SK-N-DZ (cell line): ENCODE results near the gene ZNF385A.

Experiments
- DNase-seq: peaks from one replicate; pipeline ENCODE4 v3.0.0-alpha.2; 2015; ENCODE audit warnings: low spot score

ZNF385A gene

DNA sequence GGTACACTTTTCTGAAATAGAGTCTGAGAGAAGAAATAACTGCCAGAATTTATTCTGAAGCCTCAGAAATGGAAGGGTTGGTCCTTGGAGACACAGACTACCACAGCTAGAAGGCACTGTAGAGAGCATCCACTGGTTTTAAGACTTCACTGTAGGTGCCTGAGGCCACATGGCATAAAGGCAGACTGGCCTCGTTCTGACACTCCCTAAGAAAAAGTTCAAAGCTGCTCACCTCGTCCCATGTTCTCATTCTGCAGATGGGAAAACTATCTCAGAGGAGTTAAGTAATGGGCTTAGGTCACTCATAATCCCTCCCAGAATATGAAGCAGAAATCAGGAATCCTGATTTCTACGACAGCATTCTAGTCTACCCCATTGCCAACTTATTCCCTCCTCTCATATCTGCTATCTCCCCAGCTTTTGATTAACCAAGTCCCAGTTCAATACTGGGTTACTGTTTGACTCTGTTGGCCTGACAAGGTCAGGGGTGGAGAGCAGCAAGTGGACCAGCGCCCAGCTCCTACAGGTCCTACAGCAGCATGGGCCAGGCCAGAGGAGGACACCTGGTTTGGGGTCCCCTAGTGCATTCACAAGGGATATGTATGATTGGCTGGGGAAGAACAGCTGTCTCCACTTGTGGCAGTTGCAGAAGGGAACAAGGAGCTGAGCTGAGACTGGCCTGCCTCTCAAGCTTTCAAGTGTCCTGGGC, 30.8 kb upstream of the ZNF385A start:
- no peak for DNase-seq

DNA sequence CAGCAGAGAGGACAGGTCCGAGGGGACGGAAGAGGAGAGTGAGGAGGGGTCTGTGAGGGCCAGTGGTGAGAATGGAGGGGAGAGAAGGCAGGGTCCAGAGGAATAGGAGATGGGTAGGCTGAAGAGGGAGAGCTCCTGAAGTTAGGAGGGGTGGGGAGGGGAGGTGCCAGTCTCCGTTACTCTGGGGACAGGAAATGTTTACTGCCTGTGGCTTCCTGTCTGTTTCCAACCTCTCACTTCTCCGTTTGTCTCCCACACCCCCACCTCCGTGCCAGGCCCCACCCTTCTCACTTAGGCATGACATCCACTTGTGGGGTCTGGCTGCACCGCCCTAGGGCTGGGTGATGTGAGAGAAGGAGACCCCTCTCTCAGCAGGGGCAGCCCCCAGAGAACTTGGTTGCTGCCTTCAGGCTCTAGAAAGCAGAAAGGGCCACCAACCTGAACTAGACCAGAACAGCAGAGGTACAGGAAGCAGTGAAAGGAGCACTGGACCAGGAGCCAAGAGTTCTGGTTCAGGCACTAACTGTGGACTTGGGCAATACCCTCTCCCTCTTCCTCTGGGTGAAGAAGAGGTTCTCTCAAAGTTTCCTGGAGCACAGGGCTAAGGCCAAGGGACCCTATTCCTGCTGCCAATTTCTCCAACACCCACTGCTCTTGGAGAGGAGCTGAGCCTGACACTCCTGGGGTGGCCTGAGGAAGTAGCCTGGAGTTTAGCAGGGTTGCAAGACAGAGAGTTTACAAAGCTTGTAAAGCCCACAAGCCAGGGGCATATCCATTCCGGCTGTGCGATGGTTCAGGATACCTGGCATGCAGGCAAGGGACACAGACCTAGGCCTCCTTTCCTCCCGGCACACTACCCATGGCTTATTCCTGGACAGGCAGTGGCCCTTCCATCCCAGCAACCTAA, 29.0 kb upstream of the ZNF385A start:
- DNase-seq = no peak

DNA sequence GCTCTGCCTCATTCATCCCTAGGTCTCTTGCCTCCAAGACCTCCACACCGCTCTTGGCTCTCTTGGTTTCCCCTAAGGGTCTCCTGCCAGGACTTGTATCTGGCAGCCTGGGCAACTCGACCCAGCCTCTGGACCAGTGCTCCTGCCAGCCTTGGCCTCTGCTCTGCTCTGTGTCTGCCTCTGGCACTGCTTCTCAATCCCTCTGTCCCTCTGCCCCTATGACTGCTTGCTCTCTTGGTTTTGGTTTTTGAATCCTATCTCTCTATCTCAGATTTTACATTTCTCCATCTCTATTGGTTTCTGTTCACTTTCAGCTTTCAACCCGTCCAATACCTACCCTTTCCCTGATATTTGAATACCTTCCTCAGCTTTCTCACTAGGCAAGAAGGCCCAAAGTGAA, 28.3 kb upstream of the ZNF385A start:
- no peak for DNase-seq

DNA sequence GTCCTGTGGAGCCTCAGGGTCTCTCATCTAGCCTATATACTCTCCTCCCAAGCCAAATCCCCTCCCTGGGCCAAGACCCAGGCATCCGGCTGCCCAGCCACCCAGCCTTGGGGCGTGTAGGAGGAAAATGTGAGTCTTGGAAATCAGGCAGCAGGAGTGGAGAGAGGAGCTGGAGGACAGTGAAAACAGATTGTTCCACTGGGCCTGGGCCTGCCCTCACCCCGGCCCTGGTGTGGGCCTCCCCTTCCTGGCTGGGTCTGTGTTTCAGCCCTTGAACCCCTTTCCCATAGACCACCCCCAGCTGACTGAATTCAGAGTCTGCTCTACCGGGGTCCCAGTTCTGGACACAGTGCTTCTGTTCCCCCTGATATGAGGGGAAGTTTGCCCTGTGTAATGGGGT, 27.8 kb upstream of the ZNF385A start:
- DNase-seq = no peak

DNA sequence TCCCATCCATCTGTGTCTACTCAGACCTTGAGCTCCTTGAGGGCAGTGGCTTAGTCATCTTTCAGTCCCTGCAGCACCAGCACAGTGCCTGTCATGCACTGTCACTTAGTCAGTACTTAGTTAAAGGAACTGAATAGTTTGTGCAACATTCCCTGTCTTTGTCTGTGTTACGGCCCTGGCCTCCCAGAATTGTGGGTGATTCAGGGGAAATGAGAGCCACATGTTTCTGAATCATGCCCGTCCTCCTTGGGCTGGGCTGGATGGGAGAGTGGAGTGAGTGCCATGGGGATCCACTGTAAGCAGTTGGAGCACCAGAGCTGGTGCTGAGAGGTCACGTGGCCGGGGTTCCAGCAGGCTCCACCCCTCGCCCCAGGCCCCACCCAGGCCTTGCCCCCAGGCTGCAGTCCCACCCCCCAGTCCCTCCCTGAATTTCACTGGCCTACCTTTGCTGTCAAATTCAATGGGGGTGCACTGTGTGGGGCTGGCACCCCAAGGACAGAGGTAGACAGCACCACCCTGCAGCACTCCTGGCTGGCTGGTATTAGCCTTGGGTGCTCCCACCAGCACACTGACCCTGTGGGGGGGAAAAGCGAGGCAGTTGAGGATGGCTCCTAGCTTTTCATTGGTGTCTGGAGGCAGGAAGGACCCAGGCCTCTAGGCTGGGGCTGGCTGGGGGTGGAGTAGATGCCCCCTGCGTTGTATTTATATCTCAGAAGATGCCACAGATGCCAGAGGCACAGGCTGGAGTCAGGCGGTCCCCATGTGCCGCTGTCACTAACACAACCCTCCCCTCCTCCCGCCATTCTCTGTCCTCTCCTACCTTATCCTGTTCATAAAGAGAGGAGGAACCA, 27.1 kb upstream of the ZNF385A start:
- no peak for DNase-seq

DNA sequence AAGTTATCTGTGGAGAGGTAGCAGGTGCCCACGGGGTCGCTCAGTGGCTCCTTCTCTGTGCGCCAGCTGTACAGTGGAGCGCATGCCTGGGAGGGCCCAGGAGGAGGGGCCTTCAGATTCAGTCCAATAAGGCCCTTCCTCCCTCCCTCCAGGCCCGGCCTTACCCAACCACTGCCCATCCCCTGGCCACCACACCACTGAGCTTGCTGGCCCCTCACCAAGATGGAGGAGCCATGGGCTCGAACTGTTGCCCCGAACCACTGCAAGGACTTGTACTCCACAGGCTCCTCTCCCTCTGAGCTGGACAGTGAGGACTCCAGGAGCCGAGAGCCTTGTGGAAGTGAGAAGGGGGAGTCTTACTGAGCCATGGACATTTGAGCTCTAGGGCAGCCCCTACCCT, 24.7 kb upstream of the ZNF385A start:
- DNase-seq = no peak

DNA sequence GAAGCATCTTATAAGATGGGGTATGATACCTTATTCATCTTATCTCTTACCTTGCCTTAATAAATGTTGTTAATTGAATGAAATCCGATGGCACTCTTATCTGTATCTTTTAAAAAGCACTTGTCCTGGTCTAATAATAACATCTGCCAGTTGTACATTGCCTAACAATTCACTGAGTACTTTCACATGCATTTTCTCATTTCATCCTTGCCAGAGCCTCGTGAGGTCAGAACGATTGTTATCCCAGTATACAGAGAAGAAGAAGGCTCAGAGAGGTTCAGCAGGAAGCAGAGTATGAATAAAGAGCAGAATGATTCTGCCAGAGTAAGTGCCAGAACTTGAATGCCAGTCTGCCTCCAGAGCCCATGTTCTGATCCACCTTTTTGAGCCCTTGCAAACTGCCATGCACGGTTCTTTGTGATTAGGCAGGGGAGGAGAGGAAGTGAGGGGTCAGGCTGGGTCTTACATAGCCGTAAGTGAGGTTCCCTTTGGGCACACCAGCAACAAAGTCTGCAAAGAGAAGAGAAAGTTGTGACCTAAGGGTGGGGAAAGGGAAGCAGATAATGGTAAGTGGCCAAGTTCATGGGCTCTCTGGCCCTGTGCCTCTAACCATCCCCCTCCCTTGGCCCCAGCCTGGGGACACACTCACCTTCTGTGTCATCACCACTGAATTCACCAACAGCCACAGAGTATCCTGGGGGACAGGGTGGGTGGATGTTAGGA, 22.8 kb upstream of the ZNF385A start:
- no peak for DNase-seq

DNA sequence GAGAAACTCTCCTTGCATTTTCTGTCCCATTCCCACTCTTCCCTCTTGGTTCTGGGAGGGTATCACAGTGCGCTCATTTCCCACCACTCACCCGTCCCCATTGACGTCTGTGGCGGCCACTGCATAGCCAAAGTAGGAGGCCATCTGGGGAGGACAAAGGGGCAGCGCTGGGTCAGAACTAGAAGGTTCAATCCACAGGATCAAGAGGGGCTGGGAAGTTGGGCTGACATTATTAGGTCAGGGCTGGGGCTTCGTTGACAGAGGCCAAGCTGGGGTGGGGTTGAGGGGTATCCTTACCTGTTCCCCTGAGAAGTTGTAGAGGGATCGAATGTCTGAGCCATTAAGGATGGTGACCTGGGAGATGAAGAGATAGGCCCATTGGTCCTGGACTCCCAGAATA, 21.0 kb upstream of the ZNF385A start:
- no peak for DNase-seq

DNA sequence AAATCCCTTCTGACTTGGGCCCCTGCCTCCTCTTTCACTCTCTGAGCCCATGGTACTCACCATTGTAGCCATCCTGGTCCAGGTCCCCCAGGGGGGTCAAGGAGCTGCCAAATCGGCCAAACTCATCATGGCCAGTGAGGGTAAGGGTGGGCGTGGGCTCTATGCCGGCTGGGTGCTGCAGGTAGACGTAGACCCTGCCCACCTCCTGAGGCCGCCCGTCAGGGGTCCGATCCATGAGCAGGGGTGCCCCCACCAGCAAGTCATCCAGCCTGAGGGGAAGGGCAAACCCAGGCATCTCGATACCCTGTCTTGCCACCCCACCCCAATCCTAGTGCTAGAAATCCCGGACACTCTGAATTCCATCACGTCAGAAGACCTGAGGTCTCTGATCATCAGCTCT, 20.6 kb upstream of the ZNF385A start:
- no peak for DNase-seq

DNA sequence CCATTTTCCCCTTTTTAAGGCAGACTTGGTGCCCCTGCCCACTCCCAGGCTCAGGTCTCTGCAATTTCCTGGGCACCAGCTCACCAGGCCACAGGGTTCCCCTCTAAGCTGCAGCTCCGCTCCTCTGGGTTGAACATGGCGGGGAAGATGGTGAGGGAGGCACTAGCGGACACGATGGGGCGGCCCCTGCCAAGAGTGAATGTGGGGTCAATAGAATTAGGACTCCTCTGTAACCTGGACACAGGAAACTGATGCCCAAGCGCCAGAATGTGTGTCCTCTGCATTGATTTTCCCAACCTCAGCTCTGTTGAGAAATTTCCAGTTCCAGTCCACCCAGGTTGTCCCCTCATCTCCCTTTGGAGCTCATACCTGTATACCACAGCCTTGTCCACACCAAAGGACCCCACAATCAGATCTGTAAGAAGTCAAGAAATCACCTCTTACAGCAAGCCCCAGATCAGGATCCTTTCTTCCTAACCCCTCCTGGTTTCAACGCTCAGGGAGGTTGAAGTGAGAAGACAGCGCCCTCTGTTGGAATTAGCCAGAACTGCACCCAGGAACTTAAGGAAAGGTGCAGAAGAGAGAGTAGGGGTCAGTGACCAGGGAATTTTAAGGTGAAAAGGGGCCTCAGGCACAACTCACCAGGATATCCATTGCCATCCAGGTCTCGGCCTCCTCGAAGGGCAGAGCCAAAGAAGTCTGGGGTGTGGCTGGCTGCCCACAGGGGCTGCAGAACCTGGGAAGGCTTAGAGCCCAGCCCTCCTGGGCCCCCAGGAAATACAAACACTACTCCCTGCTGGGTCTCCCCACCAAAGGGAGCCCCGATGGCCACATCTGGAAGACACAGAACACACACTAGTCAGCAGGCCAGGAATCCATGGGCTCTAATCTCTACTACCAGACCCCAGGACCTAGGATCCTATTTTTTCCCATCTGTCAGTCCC, 19.8 kb upstream of the ZNF385A start:
- DNase-seq = peak; percentile 59

DNA sequence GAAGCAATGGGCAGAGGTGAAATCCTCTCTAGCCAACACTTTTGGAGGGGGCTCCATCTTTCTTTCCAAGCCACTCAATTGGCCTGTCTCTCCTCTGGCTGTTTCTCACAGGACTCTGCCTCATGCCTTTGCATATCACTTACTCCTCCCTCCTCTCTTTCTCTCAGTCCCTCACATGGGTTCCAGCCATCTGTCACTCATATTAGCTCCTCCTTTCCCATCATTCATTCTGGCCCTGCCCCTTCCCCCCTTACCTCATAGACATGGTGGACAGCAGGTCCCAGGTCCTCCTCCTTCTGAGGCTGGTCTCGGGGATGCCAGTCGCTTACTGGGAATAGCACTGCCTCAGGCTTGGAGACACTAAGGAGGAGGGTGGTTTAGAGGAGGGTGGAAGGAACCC, 16.6 kb upstream of the ZNF385A start:
- DNase-seq = no peak

DNA sequence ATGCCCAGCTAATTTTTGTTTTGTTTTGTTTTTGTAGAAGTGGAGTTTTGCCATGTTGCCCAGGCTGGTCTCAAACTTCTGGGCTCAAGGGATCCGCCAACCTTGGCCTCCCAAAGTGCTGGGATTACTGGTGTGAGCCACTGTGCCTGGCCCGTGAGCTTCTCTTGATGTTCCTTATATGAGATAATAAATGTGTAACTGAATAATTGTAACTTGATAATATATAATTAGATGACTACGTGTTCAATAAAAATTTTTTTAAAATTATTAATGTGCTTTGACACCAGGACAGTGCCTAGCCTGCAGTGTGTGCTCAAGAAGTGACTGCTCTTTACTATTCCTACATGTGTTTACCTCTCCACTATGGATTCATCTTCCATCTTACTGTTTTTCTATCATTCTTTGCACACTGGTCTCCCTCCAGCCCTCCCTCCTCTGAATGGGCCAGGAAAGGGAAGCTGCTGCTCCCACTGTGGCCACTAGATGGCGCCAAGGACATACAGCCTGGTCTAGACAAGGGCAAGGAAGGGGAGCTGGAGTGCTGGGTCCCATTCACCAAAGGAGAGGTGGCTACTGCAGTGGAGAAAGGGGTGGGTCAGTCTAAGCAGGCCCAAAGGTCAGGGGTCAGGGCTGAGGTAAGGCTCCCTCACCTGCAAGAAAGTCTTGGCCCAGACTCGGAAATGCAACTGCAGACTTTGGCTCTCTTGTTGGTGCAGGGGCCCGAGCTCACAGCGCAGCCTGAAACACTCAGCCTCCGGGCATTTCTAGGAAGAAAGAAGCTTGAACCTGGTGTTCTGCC, 14.7 kb upstream of the ZNF385A start:
- peak; percentile 83 for DNase-seq

DNA sequence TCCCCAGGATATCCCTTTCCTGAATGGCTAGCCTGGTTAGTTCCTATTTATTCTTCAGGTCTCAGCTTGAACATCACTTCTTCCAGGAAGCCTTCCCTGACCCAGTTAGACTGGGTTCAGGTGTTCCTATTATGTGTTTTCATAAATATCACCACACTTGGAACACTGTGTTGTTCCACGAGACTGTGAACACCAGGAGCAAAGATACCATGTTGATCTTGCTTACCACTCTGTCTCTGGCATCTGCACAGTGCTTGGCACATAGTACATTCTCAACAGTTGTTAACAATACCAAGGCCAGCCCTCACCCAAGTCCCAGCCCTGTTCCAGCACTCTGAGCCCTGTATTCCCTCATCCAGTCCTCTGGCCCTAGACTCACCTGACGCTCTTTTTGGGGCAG, 13.7 kb upstream of the ZNF385A start:
- DNase-seq = no peak

DNA sequence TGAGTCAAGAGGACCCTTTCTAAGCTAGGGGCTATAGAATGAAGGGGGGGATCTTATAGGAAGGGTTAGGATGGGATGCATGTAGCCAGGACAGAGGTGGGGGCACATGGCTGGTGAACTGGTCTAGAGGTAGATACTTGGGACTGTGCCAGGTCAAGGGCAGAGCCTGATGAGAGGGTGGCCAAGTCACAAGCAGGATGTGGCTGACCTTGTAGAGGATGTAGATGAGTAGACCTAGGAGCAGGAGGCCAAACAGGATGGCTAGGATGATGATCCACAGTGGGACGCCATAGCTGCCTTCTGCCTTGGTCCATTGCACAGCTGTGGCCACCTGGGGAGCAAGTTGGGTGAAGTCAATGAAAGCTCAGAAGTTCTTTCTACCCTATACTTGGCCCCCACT, 12.6 kb upstream of the ZNF385A start:
- no peak for DNase-seq

DNA sequence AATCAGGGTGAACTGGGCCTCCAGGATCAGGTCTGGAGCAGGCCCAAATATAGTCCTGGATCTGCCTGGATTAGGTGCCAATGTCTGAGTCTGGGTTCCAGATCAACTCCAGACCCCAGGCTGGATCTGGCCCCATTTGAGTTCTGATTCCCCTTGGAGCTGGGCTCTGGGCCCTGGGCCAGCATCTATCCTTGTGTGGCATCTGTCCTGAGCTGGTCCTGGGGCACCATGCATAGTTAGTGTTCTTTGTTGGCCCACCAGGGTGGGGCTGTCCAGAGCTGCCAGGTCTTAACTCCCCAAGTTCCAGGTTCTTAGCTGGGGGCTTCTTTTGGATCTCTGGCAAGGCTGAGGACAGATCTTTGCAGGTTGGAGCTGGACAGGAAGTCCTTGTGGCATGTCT, 11.0 kb upstream of the ZNF385A start:
- no peak for DNase-seq

DNA sequence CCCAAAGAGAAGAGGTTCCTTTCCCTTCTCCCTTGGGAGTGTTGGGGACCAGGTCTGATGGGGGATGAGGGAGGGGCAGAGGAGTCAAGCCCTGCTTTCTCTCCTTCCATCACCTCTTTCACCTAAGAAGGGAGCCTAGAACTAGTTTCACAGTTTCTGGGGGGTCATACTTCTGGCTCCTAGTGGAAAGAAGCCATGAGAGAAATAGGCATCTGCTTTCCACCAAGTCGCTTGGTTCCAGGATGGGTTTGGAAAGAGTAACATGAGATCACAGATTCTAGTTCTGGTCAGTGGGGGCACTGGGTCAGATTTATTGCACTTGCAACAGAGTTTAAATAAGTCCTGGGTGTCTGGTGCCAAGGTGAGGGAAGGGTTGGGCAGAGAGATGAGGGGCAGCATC, 10.5 kb upstream of the ZNF385A start:
- DNase-seq = no peak

DNA sequence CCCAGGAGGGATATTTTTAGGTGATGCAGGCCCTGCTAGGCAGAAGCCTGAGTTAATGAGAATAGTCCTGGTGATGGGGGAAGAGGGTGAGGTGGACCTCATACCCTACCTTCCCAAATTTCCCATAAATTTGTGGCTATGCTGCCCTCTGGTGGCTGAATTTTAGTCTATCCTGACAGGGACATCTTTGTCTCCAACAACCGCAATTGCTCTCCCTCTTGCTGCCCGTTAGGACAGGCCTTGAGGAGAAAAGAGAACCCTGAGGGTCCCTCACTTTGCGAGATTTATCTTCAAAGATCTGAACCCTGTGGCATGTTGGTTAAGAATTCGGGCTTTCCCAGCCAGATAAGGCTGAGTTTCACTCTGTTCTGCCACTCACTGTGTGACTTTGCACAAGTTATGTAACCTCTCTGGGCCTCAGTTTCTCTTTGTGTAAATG, 9.8 kb upstream of the ZNF385A start:
- DNase-seq = peak; percentile 70

DNA sequence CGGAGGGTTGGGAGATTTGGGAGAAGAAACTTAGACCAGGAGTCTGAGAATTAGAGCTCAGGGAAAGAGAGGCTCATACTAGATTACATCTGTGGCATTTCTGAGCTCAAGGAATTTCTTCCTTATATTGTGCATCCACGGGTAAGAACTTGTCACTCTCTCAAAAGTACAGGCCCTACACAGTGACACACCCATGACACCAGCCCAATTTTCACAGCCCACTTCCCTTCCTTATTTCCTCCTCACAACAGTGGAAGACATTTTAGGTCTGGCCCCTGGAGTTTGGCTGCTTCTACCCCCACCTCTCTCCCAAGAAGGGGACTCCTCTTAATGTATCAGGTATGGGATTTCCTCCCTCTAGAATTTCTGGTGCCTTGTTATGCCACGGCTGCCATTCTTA, 9.2 kb upstream of the ZNF385A start:
- no peak for DNase-seq

DNA sequence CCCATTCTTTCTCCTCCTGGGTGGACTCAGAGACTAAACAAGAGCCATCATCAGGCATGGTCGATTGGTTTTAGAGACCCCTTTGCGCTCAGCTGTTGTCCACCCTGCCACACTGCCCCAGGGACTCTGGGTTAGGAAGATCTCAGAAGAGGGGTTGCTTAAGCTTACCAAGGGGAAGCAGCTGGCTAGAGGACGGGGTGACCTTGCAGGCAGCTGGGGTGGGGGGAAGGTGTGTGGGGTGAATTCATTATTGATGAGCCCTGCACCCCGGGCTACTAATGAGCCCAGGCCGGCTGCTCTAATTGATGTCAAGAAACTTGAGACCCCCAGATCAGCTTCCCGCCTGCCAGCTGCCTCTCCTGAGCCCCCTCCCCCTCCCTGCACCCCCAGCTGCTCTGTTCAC, 8.7 kb upstream of the ZNF385A start:
- DNase-seq = no peak
